SU-DHL-6 (cell line): Measurements from ENCODE around the gene CTDP1.

Experiments used
- CTCF ChIP-seq: fragments of 200-600 bp; sonication (generic); IDR thresholded peaks from one replicate; pipeline ENCODE4 v1.5.1; 2017; ENCODE audit warnings: antibody characterized with exemption, mild to moderate bottlenecking, low read length, moderate library complexity; ENCODE audit not compliant: insufficient read depth, poor library complexity, severe bottlenecking
- EZH2phosphoT487 ChIP-seq: fragments of 200-600 bp; sonication (generic), shearing (Covaris generic); conservative IDR thresholded peaks from 2 replicates; pipeline ENCODE4 v1.6.1; 2018; ENCODE audit warnings: mild to moderate bottlenecking, antibody characterized with exemption, low read length, moderate library complexity, mixed read lengths

GRCh38 chr18:79664525-79665125 lies 15.0 kb upstream of the CTDP1 start:
- TF ChIP-seq EZH2phosphoT487, result no peak
- TF ChIP-seq CTCF, result no peak
